Esophagus (tissue), 2 donors: ENCODE measurements around the gene ABCA6. TPM values are rescaled to one million over a fixed set of nuclear protein-coding genes. Genes with fewer than 3 reads are reported as not detected.

Experiments
- H3K27ac ChIP-seq, 2 donors: one replicate each; pipeline ENCODE4 v1.5.1; 2013; ENCODE audit warnings: low read depth in 2 of 2, mild to moderate bottlenecking in 2 of 2, inconsistent platforms in 1 of 2, low read length in 1 of 2, moderate library complexity in 1 of 2
- H3K27me3 ChIP-seq, 2 donors: one replicate each; pipeline ENCODE4 v1.6.1; 2013; ENCODE audit warnings: low read length in 2 of 2, control low read depth in 1 of 2, mild to moderate bottlenecking in 1 of 2; ENCODE audit not compliant: insufficient read depth in 2 of 2, control insufficient read depth in 1 of 2
- H3K36me3 ChIP-seq, 2 donors: one replicate each; pipeline ENCODE4 v1.6.1; 2013; ENCODE audit warnings: low read length in 1 of 2; ENCODE audit not compliant: control insufficient read depth in 2 of 2, insufficient read depth in 2 of 2
- H3K4me1 ChIP-seq, 2 donors: one replicate each; pipeline ENCODE4 v1.6.1; 2013; ENCODE audit warnings: low read length in 1 of 2; ENCODE audit not compliant: control insufficient read depth in 2 of 2, insufficient read depth in 2 of 2
- H3K4me3 ChIP-seq, 2 donors: one replicate each; pipeline ENCODE4 v1.5.1; 2013; ENCODE audit warnings: low read length in 2 of 2, mild to moderate bottlenecking in 2 of 2, low read depth in 1 of 2, moderate library complexity in 1 of 2
- H3K9me3 ChIP-seq, 2 donors: one replicate each; pipeline ENCODE4 v1.6.1; 2013; ENCODE audit warnings: mild to moderate bottlenecking in 2 of 2, low read depth in 1 of 2, low read length in 1 of 2, moderate library complexity in 1 of 2; ENCODE audit not compliant: control insufficient read depth in 2 of 2, insufficient read depth in 1 of 2
- WGBS, 2 donors: extraction: QIAGEN DNeasy Blood & Tissue Kit; methylation state at CpG; one replicate each; pipeline ENCODE4 v1.1.7; 2013; 5-methylcytosine and 5-hydroxymethylcytosine counted together
- polyA plus RNA-seq, 2 donors: library from polyadenylated mRNA; stranded (reverse); fragments of 200-250 nt; gene quantifications; one replicate each; pipeline ENCODE4 v1.2.3, GENCODE V29; 2013
- donor health status: healthy with polysubstance abuse.
- donor health status: Bipolar disorder and iron deficiency.

The ABCA6 gene
- polyA plus RNA-seq, 2 donors = 2.9 to 4.1 TPM

- no peaks in the 10 kb centered on the region for H3K9me3 ChIP-seq
- no peaks in the 10 kb centered on the region for H3K36me3 ChIP-seq
- no peak overlapping the region for H3K27ac ChIP-seq
- H3K4me3 ChIP-seq = no peak overlapping the region
- no peaks in the 10 kb centered on the region for H3K27me3 ChIP-seq
- no peaks in the 10 kb centered on the region for H3K4me1 ChIP-seq
These were observed 76.6 kb downstream of the ABCA6 start for GRCh38 chr17:69065113-69065512.

GRCh38 chr17:69064476-69064875, 77.2 kb downstream of the ABCA6 start:
- Histone ChIP-seq H3K36me3 (no peaks in the 10 kb centered on the region), H3K4me3 (no peak overlapping the region), H3K27ac (no peak overlapping the region), H3K4me1 (no peaks in the 10 kb centered on the region), H3K9me3 (no peaks in the 10 kb centered on the region), H3K27me3 (no peaks in the 10 kb centered on the region)
- 65 to 69% methylated on average over 1 of the region's 1 CpG for WGBS, 2 donors

- no peaks in the 10 kb centered on the region for H3K27me3 ChIP-seq
- no peak overlapping the region for H3K4me3 ChIP-seq
- H3K27ac ChIP-seq = no peak overlapping the region
- no peaks in the 10 kb centered on the region for H3K9me3 ChIP-seq
- 83 to 84% methylated on average over 2 of the region's 2 CpGs for WGBS, 2 donors
- H3K36me3 ChIP-seq = no peaks in the 10 kb centered on the region
- no peaks in the 10 kb centered on the region for H3K4me1 ChIP-seq
These were observed 77.7 kb downstream of the ABCA6 start for GRCh38 chr17:69064001-69064400.

GRCh38 chr17:69062860-69063581, 78.7 kb downstream of the ABCA6 start:
- no peaks in the 10 kb centered on the region for H3K9me3 ChIP-seq
- no peaks in the 10 kb centered on the region for H3K4me1 ChIP-seq
- H3K4me3 ChIP-seq = no peak overlapping the region
- 85 to 88% methylated on average over 4 of the region's 4 CpGs for WGBS, 2 donors
- H3K27me3 ChIP-seq = no peaks in the 10 kb centered on the region
- H3K36me3 ChIP-seq = no peaks in the 10 kb centered on the region
- no peak overlapping the region for H3K27ac ChIP-seq

GRCh38 chr17:69061721-69062556, 79.8 kb downstream of the ABCA6 start:
- WGBS, 2 donors = 79 to 90% methylated on average over 4 of the region's 4 CpGs
- no peaks in the 10 kb centered on the region for H3K27me3 ChIP-seq
- no peak overlapping the region for H3K4me3 ChIP-seq
- no peaks in the 10 kb centered on the region for H3K9me3 ChIP-seq
- no peaks in the 10 kb centered on the region for H3K4me1 ChIP-seq
- H3K36me3 ChIP-seq = no peaks in the 10 kb centered on the region
- no peak overlapping the region for H3K27ac ChIP-seq

GRCh38 chr17:69060822-69061221, 80.9 kb downstream of the ABCA6 start, which contains the start of gene ABCA9:
Gene ABCA9 (minus strand): TSS chr17:69060927. CDS start chr17:69051126, 9,801 bp downstream.
- H3K27ac ChIP-seq = peak within 1 kb of the TSS in 1 of 2 donors; percentile 42
- no peak within 1 kb of the TSS for H3K4me3 ChIP-seq
- WGBS, 2 donors = 19 to 27% methylated on average over 2 of the region's 2 CpGs

GRCh38 chr17:69059458-69060175, 82.1 kb downstream of the ABCA6 start:
- Histone ChIP-seq H3K9me3 (no peaks in the 10 kb centered on the region), H3K27ac (peak overlapping the region; percentile 26 to 42), H3K36me3 (no peaks in the 10 kb centered on the region), H3K4me1 (no peaks in the 10 kb centered on the region), H3K27me3 (no peaks in the 10 kb centered on the region), H3K4me3 (no peak overlapping the region)
- 59 to 73% methylated on average over 7 of the region's 7 CpGs for WGBS, 2 donors

More at GRCh38 chr17:69060822-69061221, 80.9 kb downstream of the ABCA6 start, which contains the start of gene ABCA9:
- Histone ChIP-seq H3K36me3 (no peaks in the 10 kb centered on the region), H3K4me1 (no peaks in the 10 kb centered on the region), H3K27me3 (no peaks in the 10 kb centered on the region), H3K9me3 (no peaks in the 10 kb centered on the region)

GRCh38 chr17:69058165-69058564, 83.5 kb downstream of the ABCA6 start:
- no peak overlapping the region for H3K4me3 ChIP-seq
- no peaks in the 10 kb centered on the region for H3K36me3 ChIP-seq
- H3K27me3 ChIP-seq = no peaks in the 10 kb centered on the region
- no peaks in the 10 kb centered on the region for H3K4me1 ChIP-seq
- WGBS, 2 donors = 90 to 91% methylated on average over 1 of the region's 1 CpG
- H3K27ac ChIP-seq = no peak overlapping the region
- no peaks in the 10 kb centered on the region for H3K9me3 ChIP-seq

GRCh38 chr17:69057280-69057679, 84.4 kb downstream of the ABCA6 start:
- 72 to 84% methylated on average over 1 of the region's 1 CpG for WGBS, 2 donors
- no peaks in the 10 kb centered on the region for H3K9me3 ChIP-seq
- no peaks in the 10 kb centered on the region for H3K36me3 ChIP-seq
- H3K27ac ChIP-seq = no peak overlapping the region
- H3K27me3 ChIP-seq = no peaks in the 10 kb centered on the region
- no peak overlapping the region for H3K4me3 ChIP-seq
- H3K4me1 ChIP-seq = no peaks in the 10 kb centered on the region
